ENCODE data around the gene HS6ST2.

Gene HS6ST2

GRCh38 chrX:132748268-132748667, 210.2 kb downstream of the HS6ST2 start (continued):
- TF ChIP-seq ZNF354C (tag by site-specific recombination; IDR thresholded peaks at IDR 0.05; ENCODE audit: borderline replicate concordance, low read depth) = no peak
- TF ChIP-seq ZNF239 (tag by site-specific recombination; IDR thresholded peaks at IDR 0.05) = no peak
- no peak for TF ChIP-seq ZSCAN23 (tag by site-specific recombination; IDR thresholded peaks at IDR 0.05)
- TF ChIP-seq ZBTB48 (tag by site-specific recombination; IDR thresholded peaks at IDR 0.05) = no peak
- TF ChIP-seq ZFP69B (tag by site-specific recombination; IDR thresholded peaks at IDR 0.05) = no peak
- TF ChIP-seq ZNF580 (tag by site-specific recombination; IDR thresholded peaks at IDR 0.05) = no peak
- no peak for TF ChIP-seq PRDM10 (tag by site-specific recombination; IDR thresholded peaks at IDR 0.05)
- TF ChIP-seq ZBTB10 (tag by site-specific recombination; IDR thresholded peaks at IDR 0.05) = no peak

- Histone ChIP-seq H3K9me3 (ENCODE audit: control insufficient read depth, insufficient read depth, low read depth, low read length) (no peaks in the 10 kb centered on the region), H3K36me3 (ENCODE audit: control insufficient read depth in 2 of 2, insufficient read depth in 1 of 2, low read length in 2 of 2) (no peaks in the 10 kb centered on the region), H3K27ac (ENCODE audit: extremely low read depth, low read depth, low read length) (no peak overlapping the region), H3K4me1 (ENCODE audit: control insufficient read depth, insufficient read depth, low read length) (no peaks in the 10 kb centered on the region), H3K4me3 (ENCODE audit: low read depth, low read length) (no peak overlapping the region)
- CTCF ChIA-PET = interaction anchor here (0.6 kb wide), 2 partner anchors 8 to 1650 kb away, joined by 3 read pairs; no protein-coding TSS in a partner anchor
- TF ChIP-seq SCRT2 (tag by site-specific recombination; IDR thresholded peaks at IDR 0.05) = no peak
- TF ChIP-seq ZNF768 (tag by site-specific recombination; IDR thresholded peaks at IDR 0.05) = no peak
- no peak for TF ChIP-seq ZNF473 (tag by site-specific recombination; IDR thresholded peaks at IDR 0.05)
- no peak for TF ChIP-seq REPIN1 (tag by site-specific recombination; IDR thresholded peaks at IDR 0.05; ENCODE audit: low read depth)
- TF ChIP-seq ZNF791 (tag by site-specific recombination; IDR thresholded peaks at IDR 0.05) = no peak
- no peak for TF ChIP-seq INSM2 (tag by site-specific recombination; IDR thresholded peaks at IDR 0.05)
- TF ChIP-seq ZNF624 (tag by site-specific recombination; IDR thresholded peaks at IDR 0.05) = no peak
- TF ChIP-seq MZF1 (tag by site-specific recombination; IDR thresholded peaks at IDR 0.05; ENCODE audit: borderline replicate concordance) = no peak
- no peak for TF ChIP-seq SALL2 (tag by site-specific recombination; IDR thresholded peaks at IDR 0.05; ENCODE audit: borderline replicate concordance)
- TF ChIP-seq HOXA7 (CRISPR knock-in tag; IDR thresholded peaks at IDR 0.05; ENCODE audit: borderline replicate concordance) = no peak
- no peak for TF ChIP-seq ZNF433 (tag by site-specific recombination; IDR thresholded peaks at IDR 0.05; ENCODE audit: low read depth)
- TF ChIP-seq SETDB1 (IDR thresholded peaks at IDR 0.05; ENCODE audit: insufficient read length, low read length) = no peak
- TF ChIP-seq ZNF362 (tag by site-specific recombination; IDR thresholded peaks at IDR 0.05) = no peak
- no peak for TF ChIP-seq ZNF561 (tag by site-specific recombination; IDR thresholded peaks at IDR 0.05; ENCODE audit: borderline replicate concordance)
- POLR2A ChIA-PET = no interaction called here
Measured at GRCh38 chrX:132745593-132745992, 212.8 kb downstream of the HS6ST2 start.
